ENCODE results near the gene CNST.

DNA sequence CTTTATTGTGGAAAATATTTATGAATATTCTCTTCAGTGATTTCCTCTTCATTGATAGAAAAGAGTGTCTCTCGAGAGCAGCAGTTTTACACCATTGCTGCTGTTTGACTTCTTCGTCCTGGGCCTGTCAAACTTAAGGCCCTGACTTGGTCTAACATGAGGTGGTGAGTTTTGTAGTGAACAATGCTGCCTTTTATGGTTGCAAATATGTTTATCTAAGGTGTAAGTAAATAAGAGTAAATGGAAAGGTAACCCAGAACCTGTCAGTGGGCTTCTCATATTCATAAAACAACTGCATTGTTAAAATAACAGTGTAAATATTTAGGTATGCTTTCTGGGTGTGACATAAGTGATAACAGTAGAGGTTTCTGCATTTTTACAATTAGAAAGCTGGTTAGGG lies 95.2 kb downstream of the CNST start:
- TF ChIP-seq, protein P1, sequence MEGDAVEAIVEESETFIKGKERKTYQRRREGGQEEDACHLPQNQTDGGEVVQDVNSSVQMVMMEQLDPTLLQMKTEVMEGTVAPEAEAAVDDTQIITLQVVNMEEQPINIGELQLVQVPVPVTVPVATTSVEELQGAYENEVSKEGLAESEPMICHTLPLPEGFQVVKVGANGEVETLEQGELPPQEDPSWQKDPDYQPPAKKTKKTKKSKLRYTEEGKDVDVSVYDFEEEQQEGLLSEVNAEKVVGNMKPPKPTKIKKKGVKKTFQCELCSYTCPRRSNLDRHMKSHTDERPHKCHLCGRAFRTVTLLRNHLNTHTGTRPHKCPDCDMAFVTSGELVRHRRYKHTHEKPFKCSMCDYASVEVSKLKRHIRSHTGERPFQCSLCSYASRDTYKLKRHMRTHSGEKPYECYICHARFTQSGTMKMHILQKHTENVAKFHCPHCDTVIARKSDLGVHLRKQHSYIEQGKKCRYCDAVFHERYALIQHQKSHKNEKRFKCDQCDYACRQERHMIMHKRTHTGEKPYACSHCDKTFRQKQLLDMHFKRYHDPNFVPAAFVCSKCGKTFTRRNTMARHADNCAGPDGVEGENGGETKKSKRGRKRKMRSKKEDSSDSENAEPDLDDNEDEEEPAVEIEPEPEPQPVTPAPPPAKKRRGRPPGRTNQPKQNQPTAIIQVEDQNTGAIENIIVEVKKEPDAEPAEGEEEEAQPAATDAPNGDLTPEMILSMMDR (IDR thresholded peaks at IDR 0.05), result no peak
- no peak for TF ChIP-seq POLR2A (IDR thresholded peaks at IDR 0.05)

Data from lower leg skin (tissue), 3 donors.